Measurements from ENCODE around the gene M6PR. TPM values are rescaled to one million over a fixed set of nuclear protein-coding genes. Genes with fewer than 3 reads are reported as not detected.
"Not testable (repeated sequence)": the region's sequence is repeated elsewhere in the genome, so short reads cannot be mapped to it uniquely, and the experiment has no call there.

Gene M6PR
- total RNA-seq, 1 donor from 2014 or later = 72.2 TPM

DNA sequence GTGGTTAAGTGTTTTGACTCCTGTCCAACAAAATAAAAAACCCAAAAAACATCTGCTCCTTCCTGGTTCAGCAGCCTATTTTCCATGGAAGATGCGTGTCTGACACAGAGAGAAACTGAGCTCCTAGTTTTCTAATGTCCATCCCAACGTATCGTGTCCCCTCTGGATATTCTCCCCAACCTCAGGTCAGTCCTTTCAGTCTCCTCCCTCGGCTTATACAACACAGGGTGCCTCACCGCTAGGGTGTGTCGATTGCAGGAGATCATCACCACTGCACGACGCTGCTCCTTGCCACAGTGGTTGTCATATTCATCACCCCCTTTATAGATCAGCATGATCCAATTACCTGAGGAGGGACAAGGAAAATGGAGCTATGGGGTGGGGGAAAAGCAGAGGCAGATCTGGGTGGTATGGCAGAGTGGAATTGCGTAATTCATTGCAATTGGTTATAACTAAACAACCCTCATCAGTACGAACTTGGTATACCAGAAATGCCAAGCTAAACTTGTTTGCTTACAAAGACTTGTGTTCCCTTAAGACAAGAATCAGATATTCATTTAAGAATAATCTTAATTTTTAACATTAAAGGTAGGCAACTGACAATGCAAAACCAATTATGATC lies 5.8 kb downstream of the M6PR start:
- H3K4me3 ChIP-seq = no peak overlapping the region
- TF ChIP-seq, protein P1, sequence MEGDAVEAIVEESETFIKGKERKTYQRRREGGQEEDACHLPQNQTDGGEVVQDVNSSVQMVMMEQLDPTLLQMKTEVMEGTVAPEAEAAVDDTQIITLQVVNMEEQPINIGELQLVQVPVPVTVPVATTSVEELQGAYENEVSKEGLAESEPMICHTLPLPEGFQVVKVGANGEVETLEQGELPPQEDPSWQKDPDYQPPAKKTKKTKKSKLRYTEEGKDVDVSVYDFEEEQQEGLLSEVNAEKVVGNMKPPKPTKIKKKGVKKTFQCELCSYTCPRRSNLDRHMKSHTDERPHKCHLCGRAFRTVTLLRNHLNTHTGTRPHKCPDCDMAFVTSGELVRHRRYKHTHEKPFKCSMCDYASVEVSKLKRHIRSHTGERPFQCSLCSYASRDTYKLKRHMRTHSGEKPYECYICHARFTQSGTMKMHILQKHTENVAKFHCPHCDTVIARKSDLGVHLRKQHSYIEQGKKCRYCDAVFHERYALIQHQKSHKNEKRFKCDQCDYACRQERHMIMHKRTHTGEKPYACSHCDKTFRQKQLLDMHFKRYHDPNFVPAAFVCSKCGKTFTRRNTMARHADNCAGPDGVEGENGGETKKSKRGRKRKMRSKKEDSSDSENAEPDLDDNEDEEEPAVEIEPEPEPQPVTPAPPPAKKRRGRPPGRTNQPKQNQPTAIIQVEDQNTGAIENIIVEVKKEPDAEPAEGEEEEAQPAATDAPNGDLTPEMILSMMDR (IDR thresholded peaks at IDR 0.05) = no peak
- H3K9me3 ChIP-seq = no peaks in the 10 kb centered on the region
- DNase-seq (ENCODE audit: low spot score in 2 of 2) = no peak
- H3K4me1 ChIP-seq = peaks cover 0 to 14% of the 10 kb centered on the region in 2 donors
- H3K36me3 ChIP-seq = peaks cover 34 to 55% of the 10 kb centered on the region in 2 donors
- intact Hi-C loops (cut with DNase I) = no loop called here
- H3K27ac ChIP-seq = no peak overlapping the region
- no peaks in the 10 kb centered on the region for H3K27me3 ChIP-seq

- Histone ChIP-seq H3K4me1 (no peaks in the 10 kb centered on the region), H3K27ac (no peak overlapping the region), H3K9me3 (no peaks in the 10 kb centered on the region), H3K4me3 (no peak overlapping the region), H3K36me3 (peaks cover 43 to 65% of the 10 kb centered on the region in 2 donors), H3K27me3 (no peaks in the 10 kb centered on the region)
- intact Hi-C loops (cut with DNase I) = no loop called here
- TF ChIP-seq, protein P1 (IDR thresholded peaks at IDR 0.05) = no peak
- DNase-seq (ENCODE audit: low spot score in 2 of 2) = no peak
Observed at GRCh38 chr12:8941691-8942478, 7.6 kb downstream of the M6PR start.

DNA sequence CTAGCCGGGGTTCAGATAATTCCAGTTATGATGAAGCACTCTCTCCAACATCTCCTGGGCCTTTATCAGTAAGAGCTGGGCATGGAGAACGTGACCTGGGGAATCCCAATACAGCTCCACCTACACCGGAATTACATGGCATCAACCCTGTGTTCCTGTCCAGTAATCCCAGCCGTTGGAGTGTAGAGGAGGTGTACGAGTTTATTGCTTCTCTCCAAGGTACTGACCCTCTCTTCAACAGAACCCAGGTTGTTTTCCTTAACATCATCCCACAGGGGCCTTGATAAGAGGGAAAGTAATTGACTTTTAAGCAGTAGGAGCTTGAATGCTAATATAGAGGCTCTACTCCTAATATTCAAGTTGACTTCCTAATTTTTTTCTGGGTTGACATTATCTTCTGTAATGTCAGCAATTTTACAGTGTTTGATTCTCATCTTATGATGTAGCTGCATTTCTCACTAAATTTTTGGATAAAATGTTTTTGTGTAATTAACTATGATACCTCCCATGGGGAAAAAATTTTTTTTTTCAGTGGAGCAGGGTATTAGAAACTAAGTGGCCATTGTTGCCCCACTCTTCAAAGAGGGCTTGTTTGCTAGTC lies 11.5 kb downstream of the M6PR start:
- peaks cover 56 to 62% of the 10 kb centered on the region in 2 donors for H3K36me3 ChIP-seq
- H3K9me3 ChIP-seq; H3K4me3 ChIP-seq; H3K27ac ChIP-seq; DNase-seq (ENCODE audit: low spot score in 2 of 2); intact Hi-C loops (cut with DNase I); H3K4me1 ChIP-seq; H3K27me3 ChIP-seq: not testable (repeated sequence)

- intact Hi-C loops (cut with DNase I) = no loop called here
- no peak for DNase-seq (ENCODE audit: low spot score in 2 of 2)
- Histone ChIP-seq H3K4me1 (no peaks in the 10 kb centered on the region), H3K4me3 (no peak overlapping the region), H3K36me3 (peaks cover 51 to 56% of the 10 kb centered on the region in 2 donors), H3K27ac (no peak overlapping the region), H3K27me3 (no peaks in the 10 kb centered on the region), H3K9me3 (no peaks in the 10 kb centered on the region)
- TF ChIP-seq, protein P1 (IDR thresholded peaks at IDR 0.05) = no peak
Observed at GRCh38 chr12:8936735-8937134, 12.7 kb downstream of the M6PR start.

DNA sequence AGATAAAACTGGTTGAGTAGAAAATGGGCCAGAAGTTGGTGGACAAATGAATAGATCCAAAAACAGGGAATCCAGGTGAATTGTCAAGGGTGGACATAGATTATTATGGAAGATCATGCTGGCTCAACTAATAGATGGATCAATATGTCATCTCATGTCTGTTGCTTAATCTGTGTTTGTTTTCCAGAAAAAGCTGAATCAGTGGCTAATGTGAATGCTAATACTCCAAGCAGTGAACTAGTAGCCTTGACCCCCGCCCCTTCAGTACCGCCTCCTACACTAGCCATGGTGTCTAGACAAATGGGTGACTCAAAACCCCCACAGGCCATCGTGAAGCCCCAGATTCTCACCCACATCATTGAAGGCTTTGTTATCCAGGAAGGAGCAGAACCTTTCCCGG lies 15.4 kb downstream of the M6PR start:
- H3K9me3 ChIP-seq; H3K27me3 ChIP-seq; H3K4me3 ChIP-seq; DNase-seq (ENCODE audit: low spot score in 2 of 2); intact Hi-C loops (cut with DNase I); H3K4me1 ChIP-seq; H3K27ac ChIP-seq: not testable (repeated sequence)
- H3K36me3 ChIP-seq = peaks cover 50 to 72% of the 10 kb centered on the region in 2 donors

DNA sequence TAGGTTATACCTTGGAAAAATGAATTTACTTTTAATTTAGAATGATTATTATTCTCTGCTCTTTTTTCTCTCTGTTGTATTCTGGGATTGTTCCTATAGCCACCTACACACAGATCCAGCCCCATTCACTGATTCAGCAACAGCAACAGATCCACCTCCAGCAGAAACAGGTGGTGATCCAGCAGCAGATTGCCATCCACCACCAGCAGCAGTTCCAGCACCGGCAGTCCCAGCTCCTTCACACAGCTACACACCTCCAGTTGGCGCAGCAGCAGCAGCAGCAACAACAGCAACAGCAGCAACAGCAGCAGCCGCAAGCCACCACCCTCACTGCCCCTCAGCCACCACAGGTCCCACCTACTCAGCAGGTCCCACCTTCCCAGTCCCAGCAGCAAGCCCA lies 17.0 kb downstream of the M6PR start:
- intact Hi-C loops (cut with DNase I); H3K9me3 ChIP-seq; H3K4me1 ChIP-seq; H3K27me3 ChIP-seq; DNase-seq (ENCODE audit: low spot score in 2 of 2); H3K27ac ChIP-seq; H3K4me3 ChIP-seq: not testable (repeated sequence)
- peaks cover 45 to 71% of the 10 kb centered on the region in 2 donors for H3K36me3 ChIP-seq

GRCh38 chr12:8930655-8931323 lies 18.7 kb downstream of the M6PR start:
- H3K4me3 ChIP-seq; H3K27me3 ChIP-seq; H3K4me1 ChIP-seq; DNase-seq (ENCODE audit: low spot score in 2 of 2); intact Hi-C loops (cut with DNase I); H3K27ac ChIP-seq; H3K9me3 ChIP-seq: not testable (repeated sequence)
- peaks cover 30 to 66% of the 10 kb centered on the region in 2 donors for H3K36me3 ChIP-seq
